SK-N-MC (cell line): Measurements from ENCODE around the gene SZT2.

Source experiments
- EZH2 ChIP-seq: fragments of 200-600 bp; sonication (generic); IDR thresholded peaks from one replicate; pipeline ENCODE4 v1.6.1; 2017; ENCODE audit warnings: antibody characterized with exemption
- FOXP2 ChIP-seq: optimal IDR thresholded peaks from 2 replicates; pipeline ENCODE3; 2011; ENCODE audit warnings: mild to moderate bottlenecking, moderate library complexity; ENCODE audit not compliant: insufficient read depth; ENCODE audit errors: extremely low read length, control extremely low read depth

- TF ChIP-seq EZH2 (no peak), FOXP2 (no peak)
Observed at GRCh38 chr1:43492826-43493225, 103.1 kb downstream of the SZT2 start.
